ENCODE data around the gene SFT2D3. TPM values are rescaled to one million over a fixed set of nuclear protein-coding genes. Genes with fewer than 3 reads are reported as not detected.

SFT2D3 gene
- total and polyA plus RNA-seq, 3 donors from 2014 or later: 7.4 to 13.2 (median 12.9) TPM

GRCh38 chr2:127712999-127713398 lies 11.7 kb downstream of the SFT2D3 start:
- no peak overlapping the region for H3K27ac ChIP-seq
- TF ChIP-seq POLR2A (IDR thresholded peaks at IDR 0.05) (no peak), CTCF (IDR thresholded peaks at IDR 0.05) (no peak)
- intact Hi-C loops (cut with DNase I; ENCODE audit: low total_unique reads): no loop called here
- H3K36me3 ChIP-seq (ENCODE audit: low read depth, missing control alignments): no peaks in the 10 kb centered on the region
- no peak for DNase-seq
- peaks cover 5% of the 10 kb centered on the region for H3K4me1 ChIP-seq
- WGBS, 2 donors: 79 to 93% methylated on average over 2 of the region's 2 CpGs
- H3K4me3 ChIP-seq: no peak overlapping the region
- no peaks in the 10 kb centered on the region for H3K27me3 ChIP-seq
- no peaks in the 10 kb centered on the region for H3K9me3 ChIP-seq

- H3K36me3 ChIP-seq (ENCODE audit: low read depth, missing control alignments): no peaks in the 10 kb centered on the region
- H3K27me3 ChIP-seq: no peaks in the 10 kb centered on the region
- intact Hi-C loops (cut with DNase I; ENCODE audit: low total_unique reads): no loop called here
- H3K4me3 ChIP-seq: no peak overlapping the region
- no peaks in the 10 kb centered on the region for H3K4me1 ChIP-seq
- H3K27ac ChIP-seq: no peak overlapping the region
- DNase-seq: no peak
- WGBS, 2 donors: 91 to 92% methylated on average over 17 to 25 of the region's 25 CpGs
- no peaks in the 10 kb centered on the region for H3K9me3 ChIP-seq
- TF ChIP-seq POLR2A (IDR thresholded peaks at IDR 0.05) (no peak), CTCF (IDR thresholded peaks at IDR 0.05) (no peak)
Measured at GRCh38 chr2:127713562-127713961, 12.3 kb downstream of the SFT2D3 start.

GRCh38 chr2:127715778-127716449 lies 14.6 kb downstream of the SFT2D3 start:
- Histone ChIP-seq H3K36me3 (ENCODE audit: low read depth, missing control alignments) (no peaks in the 10 kb centered on the region), H3K27me3 (no peaks in the 10 kb centered on the region), H3K27ac (no peak overlapping the region), H3K9me3 (no peaks in the 10 kb centered on the region), H3K4me1 (no peaks in the 10 kb centered on the region), H3K4me3 (no peak overlapping the region)
- 90 to 94% methylated on average over 14 of the region's 14 CpGs for WGBS, 2 donors
- no peak for DNase-seq
- intact Hi-C loops (cut with DNase I; ENCODE audit: low total_unique reads): no loop called here
- TF ChIP-seq POLR2A (IDR thresholded peaks at IDR 0.05) (no peak), CTCF (IDR thresholded peaks at IDR 0.05) (no peak)

- TF ChIP-seq CTCF (IDR thresholded peaks at IDR 0.05): no peak
- no peak for TF ChIP-seq POLR2A (IDR thresholded peaks at IDR 0.05)
- WGBS, 2 donors: 97 to 99% methylated on average over 4 of the region's 4 CpGs
- no peak overlapping the region for H3K27ac ChIP-seq
- H3K4me3 ChIP-seq: no peak overlapping the region
- intact Hi-C loops (cut with DNase I; ENCODE audit: low total_unique reads): no loop called here
- DNase-seq: no peak
- no peaks in the 10 kb centered on the region for H3K9me3 ChIP-seq
- no peaks in the 10 kb centered on the region for H3K36me3 ChIP-seq (ENCODE audit: low read depth, missing control alignments)
- H3K27me3 ChIP-seq: no peaks in the 10 kb centered on the region
- no peaks in the 10 kb centered on the region for H3K4me1 ChIP-seq
Measured at GRCh38 chr2:127718271-127718670, 17.0 kb downstream of the SFT2D3 start.

Measured in testis (tissue), 3 donors.